RWPE1 (cell line): ENCODE measurements around the gene GAL3ST2.
A peak's percentile ranks its signal among the peaks of the same experiment; 100 is the strongest.
"Not testable (repeated sequence)": the region's sequence is repeated elsewhere in the genome, so short reads cannot be mapped to it uniquely, and the experiment has no call there.

ENCODE experiments used
- CTCF ChIA-PET: fragments of 350-600 bp; sonication (Branson Sonifier 250); formaldehyde crosslinking; extraction: SDS; loops from one replicate; lab custom pipeline; 2021; lab: Yijun Ruan, JAX
- POLR2A ChIA-PET: fragments of 400-600 bp; formaldehyde crosslinking; extraction: SDS; loops from one replicate; lab custom pipeline; 2020; ENCODE audit warnings: antibody characterized with exemption; ENCODE audit not compliant: low non-redundant PET; lab: Yijun Ruan, JAX
- DNase-seq: peaks from one replicate; pipeline ENCODE4 v3.0.0; 2012; ENCODE audit warnings: low spot score
- H3K27ac ChIP-seq: fragments of 450-650 bp; 2 replicates; pipeline ENCODE4 v1.5.1; 2017
- TF ChIP-seq, protein P1 (sequence below): fragments of 450-650 bp; conservative IDR thresholded peaks from 2 replicates; pipeline ENCODE4 v1.5.1; 2017; ENCODE audit warnings: low read depth, mild to moderate bottlenecking

The GAL3ST2 gene

DNA sequence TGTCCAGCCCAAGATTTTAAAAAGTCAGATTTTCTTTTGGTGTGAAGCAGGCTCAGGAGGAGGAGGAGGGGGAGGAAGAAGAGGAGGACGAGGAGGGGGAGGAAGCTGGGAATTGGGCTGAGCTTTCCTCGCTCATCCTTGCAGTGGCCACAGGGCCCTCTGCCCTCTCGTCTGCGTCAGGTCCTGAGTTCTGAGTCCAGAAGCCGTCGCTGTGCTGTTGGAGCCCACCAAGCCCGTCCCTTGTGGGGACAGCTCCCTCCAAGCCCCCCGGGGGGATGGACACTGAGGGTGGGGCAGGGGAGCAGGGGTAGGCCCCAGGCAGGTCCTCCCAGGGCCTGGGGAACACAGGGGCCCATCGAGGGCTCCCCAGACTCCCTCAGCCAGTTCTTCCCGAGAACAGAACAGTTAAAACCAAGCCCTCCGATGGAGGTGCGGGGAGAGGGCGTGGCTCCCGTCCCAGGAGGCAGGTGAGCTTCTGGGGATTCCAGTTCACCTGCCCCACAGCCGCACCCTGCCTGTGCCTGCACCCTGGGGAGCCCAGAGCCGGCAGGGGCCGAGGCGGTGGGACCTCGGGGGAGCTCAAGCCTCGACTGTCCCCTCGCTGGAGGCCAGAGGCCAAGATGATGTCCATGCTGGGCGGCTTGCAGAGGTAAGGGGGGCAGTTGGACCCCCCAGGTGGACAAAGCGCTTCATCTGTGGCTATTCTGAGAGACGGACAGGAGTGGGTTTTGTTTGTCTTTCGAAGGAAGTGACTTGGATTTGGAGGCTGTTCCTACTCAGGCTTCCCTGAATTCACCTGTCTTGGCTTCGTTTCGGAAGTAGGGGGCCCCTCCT, at the start of gene GAL3ST2:
Gene GAL3ST2 (plus strand): TSS at position 487 of the 834 bp plus-strand sequence. CDS start 134 bp downstream, at position 621.
- TF ChIP-seq, protein P1, sequence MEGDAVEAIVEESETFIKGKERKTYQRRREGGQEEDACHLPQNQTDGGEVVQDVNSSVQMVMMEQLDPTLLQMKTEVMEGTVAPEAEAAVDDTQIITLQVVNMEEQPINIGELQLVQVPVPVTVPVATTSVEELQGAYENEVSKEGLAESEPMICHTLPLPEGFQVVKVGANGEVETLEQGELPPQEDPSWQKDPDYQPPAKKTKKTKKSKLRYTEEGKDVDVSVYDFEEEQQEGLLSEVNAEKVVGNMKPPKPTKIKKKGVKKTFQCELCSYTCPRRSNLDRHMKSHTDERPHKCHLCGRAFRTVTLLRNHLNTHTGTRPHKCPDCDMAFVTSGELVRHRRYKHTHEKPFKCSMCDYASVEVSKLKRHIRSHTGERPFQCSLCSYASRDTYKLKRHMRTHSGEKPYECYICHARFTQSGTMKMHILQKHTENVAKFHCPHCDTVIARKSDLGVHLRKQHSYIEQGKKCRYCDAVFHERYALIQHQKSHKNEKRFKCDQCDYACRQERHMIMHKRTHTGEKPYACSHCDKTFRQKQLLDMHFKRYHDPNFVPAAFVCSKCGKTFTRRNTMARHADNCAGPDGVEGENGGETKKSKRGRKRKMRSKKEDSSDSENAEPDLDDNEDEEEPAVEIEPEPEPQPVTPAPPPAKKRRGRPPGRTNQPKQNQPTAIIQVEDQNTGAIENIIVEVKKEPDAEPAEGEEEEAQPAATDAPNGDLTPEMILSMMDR = no peak
- ChIA-PET CTCF (interaction anchor here (0.7 kb wide), 1 partner anchor 43 kb away, joined by 6 read pairs; no protein-coding TSS in a partner anchor), POLR2A (no interaction called here)
- no peak for DNase-seq
- no peak within 1 kb of the TSS for H3K27ac ChIP-seq

DNA sequence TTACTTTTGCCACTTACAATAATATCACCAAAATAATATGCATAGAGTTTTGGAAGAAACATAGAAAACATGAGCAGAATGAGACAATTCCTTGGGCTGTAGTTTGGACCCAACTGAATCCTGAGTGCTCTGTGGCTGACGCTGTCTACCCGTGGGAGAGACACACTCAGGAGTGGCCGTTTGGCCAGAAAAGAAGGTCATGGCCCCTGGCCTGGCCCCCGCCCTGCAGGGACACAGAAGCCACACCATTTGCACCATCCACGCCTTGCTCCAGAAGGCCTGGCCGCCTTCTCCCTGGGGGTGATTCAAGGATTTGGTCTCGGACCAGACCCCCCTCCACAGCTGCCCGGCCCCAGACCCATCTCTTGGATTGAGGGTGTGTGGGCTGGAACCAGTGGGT, 48.6 kb upstream of the GAL3ST2 start:
- ChIA-PET CTCF (no interaction called here), POLR2A (no interaction called here)
- TF ChIP-seq, protein P1 = no peak
- H3K27ac ChIP-seq = peak overlapping the region; percentile 12; the same call in 1 of the 2 replicates
- no peak for DNase-seq

DNA sequence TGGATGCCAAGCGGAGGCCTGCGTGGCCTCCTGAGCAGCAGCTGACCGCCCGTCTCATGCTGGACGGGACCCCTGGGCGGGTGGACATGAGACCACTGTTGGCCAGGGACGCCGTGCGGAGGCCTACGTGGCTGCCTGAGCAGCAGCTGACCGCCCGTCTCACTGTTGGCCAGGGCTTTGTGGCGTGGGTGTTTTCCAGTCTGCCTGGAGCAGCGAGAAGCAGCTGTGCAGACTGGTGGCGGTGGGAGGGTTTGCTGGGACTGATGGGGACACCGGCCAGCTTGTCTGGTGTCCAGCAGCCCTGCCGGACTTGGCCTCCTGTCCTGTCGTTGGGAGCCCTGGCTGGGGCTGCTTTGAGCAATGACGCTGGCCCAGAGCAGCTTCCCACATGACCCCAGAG, 48.0 kb upstream of the GAL3ST2 start:
- TF ChIP-seq, protein P1 = no peak
- POLR2A ChIA-PET = no interaction called here
- CTCF ChIA-PET = no interaction called here

DNA sequence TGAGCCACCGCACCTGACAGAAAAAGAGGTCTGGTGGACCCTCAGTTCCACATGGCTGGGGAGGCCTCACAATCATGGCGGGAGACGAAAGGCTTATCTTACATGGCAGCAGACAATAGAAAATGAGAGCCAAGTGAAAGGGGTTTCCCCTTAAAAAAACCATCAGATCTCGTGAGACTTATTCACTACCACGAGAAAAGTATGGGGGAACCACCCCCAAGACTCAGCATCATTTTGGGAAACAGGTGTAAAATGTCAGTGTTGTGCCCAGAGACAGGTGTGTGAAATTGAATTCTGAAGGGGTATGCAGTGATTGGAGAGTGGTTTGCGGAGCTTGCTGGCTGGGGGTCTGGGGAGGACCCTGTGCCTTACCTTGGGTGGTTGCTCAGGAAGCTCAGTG, 46.8 kb upstream of the GAL3ST2 start:
- DNase-seq = no peak
- H3K27ac ChIP-seq = no peak overlapping the region
- ChIA-PET CTCF (interaction anchor here (0.7 kb wide), 1 partner anchor 757 kb away, joined by 4 read pairs; no protein-coding TSS in a partner anchor), POLR2A (no interaction called here)
- TF ChIP-seq, protein P1 = no peak

More for the DNA sequence above, 48.0 kb upstream of the GAL3ST2 start:
- DNase-seq = no peak
- H3K27ac ChIP-seq = 0 out of 2 replicates have a peak overlapping the region, but pooled peaks have one; percentile 12

DNA sequence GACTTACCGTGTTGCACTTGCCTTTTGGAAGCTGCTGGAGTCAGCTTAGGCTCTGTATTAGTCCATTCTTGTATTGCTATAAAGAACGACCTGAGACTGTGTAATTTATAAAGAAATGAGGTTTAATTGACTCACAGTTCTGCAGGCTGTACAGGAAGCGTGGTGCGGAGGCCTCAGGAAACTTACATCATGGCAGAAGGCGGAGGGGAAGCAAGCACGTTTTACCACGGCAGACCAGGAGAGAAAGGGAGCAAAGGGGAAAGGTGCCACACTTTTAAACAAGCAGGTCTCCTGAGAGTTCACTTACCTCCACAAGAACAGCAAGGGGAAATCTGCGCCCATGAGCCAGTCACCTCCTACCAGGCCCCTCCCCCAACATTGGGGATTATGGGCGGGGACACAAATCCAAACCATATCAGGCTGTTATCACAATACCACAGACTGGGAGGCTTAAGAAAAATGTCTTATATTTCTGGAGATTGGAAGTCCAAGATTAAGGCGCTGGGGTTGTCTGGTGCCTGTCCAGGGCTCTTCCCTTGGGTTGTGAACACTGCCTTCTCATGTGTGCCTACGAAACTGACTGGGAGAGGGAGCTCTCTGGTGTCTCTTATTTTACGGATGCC, 45.8 kb upstream of the GAL3ST2 start:
- ChIA-PET CTCF (interaction anchor here (0.6 to 2.1 kb wide), 2 partner anchors 138 to 148 kb away, joined by 3 to 5 read pairs; no protein-coding TSS in a partner anchor), POLR2A (no interaction called here)
- TF ChIP-seq, protein P1 = no peak
- DNase-seq = no peak
- H3K27ac ChIP-seq = no peak overlapping the region

DNA sequence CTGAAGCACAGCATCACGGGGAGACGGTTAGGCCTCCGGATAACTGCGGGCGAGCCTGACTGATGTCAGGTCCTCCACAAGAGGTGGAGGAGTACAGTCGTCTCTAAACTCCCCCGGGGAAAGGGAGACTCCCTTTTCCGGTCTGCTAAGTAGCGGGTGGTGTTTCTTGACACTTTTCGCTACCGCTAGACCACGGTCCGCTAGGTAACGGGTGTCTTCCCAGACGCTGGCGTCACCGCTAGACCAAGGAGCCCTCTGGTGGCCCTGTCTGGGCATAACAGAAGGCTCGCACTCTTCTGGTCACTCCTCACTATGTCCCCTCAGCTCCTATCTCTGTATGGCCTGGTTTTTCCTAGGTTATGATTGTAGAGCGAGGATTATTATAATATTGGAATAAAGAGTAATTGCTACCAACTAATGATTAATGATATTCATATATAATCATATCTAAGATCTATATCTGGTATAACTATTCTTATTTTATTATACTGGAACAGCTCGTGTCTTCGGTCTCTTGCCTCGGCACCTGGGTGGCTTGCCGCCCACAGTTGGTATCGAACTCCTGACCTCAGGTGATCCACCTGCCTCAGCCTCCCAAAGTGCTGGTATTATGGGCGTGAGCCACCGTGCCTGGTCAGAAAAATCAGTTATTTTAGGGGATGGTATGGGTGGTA, 44.0 kb upstream of the GAL3ST2 start:
- DNase-seq = not testable (repeated sequence)
- 0 out of 2 replicates have a peak overlapping the region, but pooled peaks have one; percentile 96 for H3K27ac ChIP-seq
- TF ChIP-seq, protein P1 = peak; percentile 84
- ChIA-PET CTCF (interaction anchor here (2.1 kb wide), 1 partner anchor 146 kb away, joined by 5 read pairs; no protein-coding TSS in a partner anchor), POLR2A (interaction anchor here (2.9 kb wide), 1 partner anchor 31 kb away, joined by 15 read pairs; the partner anchor contains the start of gene ING5)
